Osteocyte (in vitro differentiated cells): ENCODE results near the gene HOXA10. TPM values are rescaled to one million over a fixed set of nuclear protein-coding genes. Genes with fewer than 3 reads are reported as not detected.

Experiments used
- DNase-seq: peaks from one replicate; pipeline ENCODE4 v3.0.0; 2021; ENCODE audit warnings: mixed read lengths; ENCODE audit not compliant: unreplicated experiment; ENCODE audit errors: extremely low spot score
- H3K27ac Mint-ChIP-seq: one replicate; pipeline ENCODE4 v1.8.0; 2021; ENCODE audit warnings: mild to moderate bottlenecking, mixed read lengths; ENCODE audit not compliant: unreplicated experiment
- H3K27me3 Mint-ChIP-seq: one replicate; pipeline ENCODE4 v1.8.0; 2021; ENCODE audit warnings: mixed read lengths; ENCODE audit not compliant: unreplicated experiment
- H3K36me3 Mint-ChIP-seq: one replicate; pipeline ENCODE4 v1.8.0; 2021; ENCODE audit warnings: mixed read lengths; ENCODE audit not compliant: unreplicated experiment
- H3K4me1 Mint-ChIP-seq: one replicate; pipeline ENCODE4 v1.8.0; 2021; ENCODE audit warnings: mixed read lengths; ENCODE audit not compliant: unreplicated experiment
- H3K4me3 Mint-ChIP-seq: one replicate; pipeline ENCODE4 v1.8.0; 2021; ENCODE audit warnings: mild to moderate bottlenecking, moderate library complexity, mixed read lengths; ENCODE audit not compliant: unreplicated experiment
- H3K9me3 Mint-ChIP-seq: one replicate; pipeline ENCODE4 v1.8.0; 2021; ENCODE audit warnings: mixed read lengths; ENCODE audit not compliant: unreplicated experiment
- CTCF ChIP-seq: fragments of 200-600 bp; sonication (generic); IDR thresholded peaks from 2 replicates; pipeline ENCODE4 v1.5.0; 2021; ENCODE audit warnings: antibody characterized with exemption, mild to moderate bottlenecking, moderate library complexity
- total RNA-seq: library from RNA; stranded (reverse); gene quantifications from 2 replicates; pipeline ENCODE4 v1.2.1, GENCODE V29; 2021

Gene HOXA10
- total RNA-seq, 1 donor from 2014 or later, result not detected

- TF ChIP-seq CTCF, result no peak
Measured at GRCh38 chr7:27215356-27215755, 41.2 kb upstream of the HOXA10 start.

GRCh38 chr7:27214239-27214950 is 40.3 kb upstream of the HOXA10 start:
- Mint-ChIP-seq H3K4me1 (peaks cover 2% of the 10 kb centered on the region), H3K27me3 (peaks cover 75% of the 10 kb centered on the region), H3K9me3 (no peaks in the 10 kb centered on the region), H3K36me3 (no peaks in the 10 kb centered on the region), H3K27ac (no peak overlapping the region), H3K4me3 (no peak overlapping the region)
- no peak for DNase-seq
- TF ChIP-seq CTCF, result no peak

More at GRCh38 chr7:27215356-27215755, 41.2 kb upstream of the HOXA10 start:
- H3K4me1 Mint-ChIP-seq, result peaks cover 2% of the 10 kb centered on the region
- H3K4me3 Mint-ChIP-seq, result no peak overlapping the region
- H3K9me3 Mint-ChIP-seq, result no peaks in the 10 kb centered on the region
- no peak for DNase-seq
- no peak overlapping the region for H3K27ac Mint-ChIP-seq
- no peaks in the 10 kb centered on the region for H3K36me3 Mint-ChIP-seq
- H3K27me3 Mint-ChIP-seq, result peaks cover 74% of the 10 kb centered on the region

GRCh38 chr7:27213433-27214238 is 39.5 kb upstream of the HOXA10 start:
- Mint-ChIP-seq H3K27me3 (peaks cover 83% of the 10 kb centered on the region), H3K27ac (no peak overlapping the region), H3K9me3 (no peaks in the 10 kb centered on the region), H3K4me1 (peaks cover 2% of the 10 kb centered on the region), H3K36me3 (no peaks in the 10 kb centered on the region), H3K4me3 (no peak overlapping the region)
- no peak for DNase-seq
- no peak for TF ChIP-seq CTCF

GRCh38 chr7:27212497-27213432 is 38.6 kb upstream of the HOXA10 start:
- peaks cover 89% of the 10 kb centered on the region for H3K27me3 Mint-ChIP-seq
- no peak for TF ChIP-seq CTCF
- H3K9me3 Mint-ChIP-seq, result no peaks in the 10 kb centered on the region
- no peak overlapping the region for H3K4me3 Mint-ChIP-seq
- no peak overlapping the region for H3K27ac Mint-ChIP-seq
- DNase-seq, result no peak
- peaks cover 2% of the 10 kb centered on the region for H3K4me1 Mint-ChIP-seq
- no peaks in the 10 kb centered on the region for H3K36me3 Mint-ChIP-seq
